Right renal pelvis (tissue), 4 donors: Measurements from ENCODE around the gene RASAL1. TPM values are rescaled to one million over a fixed set of nuclear protein-coding genes. Genes with fewer than 3 reads are reported as not detected.
"Not testable (repeated sequence)": the region's sequence is repeated elsewhere in the genome, so short reads cannot be mapped to it uniquely, and the experiment has no call there.

Experiments used
- DNase-seq, 4 donors: peaks; one replicate each; pipeline ENCODE4 v3.0.0-alpha.2; 2013; ENCODE audit warnings: low read depth in 4 of 4, low spot score in 3 of 4, missing footprints in 1 of 4
- polyA plus RNA-seq, 4 donors: library from polyadenylated mRNA; unstranded; fragments of 120-200 nt; gene quantifications; one replicate each; pipeline ENCODE4 v1.2.1, GENCODE V29; 2013; ENCODE audit not compliant: insufficient read length in 4 of 4

RASAL1 gene
- polyA plus RNA-seq, 4 donors, result 7.7 to 11.6 (median 10.3) TPM

- DNase-seq, result no peak
These were observed 7.3 kb upstream of the RASAL1 start for GRCh38 chr12:113142886-113143332.

- DNase-seq, result no peak
These were observed 6.8 kb upstream of the RASAL1 start for GRCh38 chr12:113142173-113142885.

- DNase-seq, result not testable (repeated sequence)
These were observed 6.2 kb upstream of the RASAL1 start for GRCh38 chr12:113141716-113142115.

GRCh38 chr12:113140706-113141105 lies 5.1 kb upstream of the RASAL1 start:
- no peak for DNase-seq

GRCh38 chr12:113138826-113139225 lies 3.3 kb upstream of the RASAL1 start:
- no peak for DNase-seq

- no peak for DNase-seq
These were observed 2.6 kb upstream of the RASAL1 start for GRCh38 chr12:113137861-113138783.

GRCh38 chr12:113136990-113137511 lies 1.5 kb upstream of the RASAL1 start:
- no peak for DNase-seq

- no peak for DNase-seq
These were observed 798 bp upstream of the RASAL1 start for GRCh38 chr12:113136128-113136989.

GRCh38 chr12:113134521-113134951 lies 1.0 kb downstream of the RASAL1 start:
- no peak for DNase-seq

GRCh38 chr12:113134071-113134470 lies 1.5 kb downstream of the RASAL1 start:
- no peak for DNase-seq

GRCh38 chr12:113133666-113134065 lies 1.9 kb downstream of the RASAL1 start:
- DNase-seq, result no peak

GRCh38 chr12:113133036-113133435 lies 2.5 kb downstream of the RASAL1 start:
- DNase-seq, result no peak

GRCh38 chr12:113131556-113131955 lies 4.0 kb downstream of the RASAL1 start:
- DNase-seq, result no peak

- DNase-seq, result no peak
These were observed 5.0 kb downstream of the RASAL1 start for GRCh38 chr12:113130457-113131135.

GRCh38 chr12:113129664-113130456 lies 5.7 kb downstream of the RASAL1 start:
- DNase-seq, result no peak

GRCh38 chr12:113128802-113129663 lies 6.5 kb downstream of the RASAL1 start:
- DNase-seq, result no peak

- DNase-seq, result no peak
These were observed 7.8 kb downstream of the RASAL1 start for GRCh38 chr12:113127791-113128199.
